Peyer's patch (tissue), 4 donors: ENCODE data around the gene MYO18B.

ENCODE experiments used
- POLR2A ChIP-seq, 2 donors: fragments of 450-650 bp; IDR thresholded peaks; one replicate each; pipeline ENCODE4 v1.5.1; 2017; ENCODE audit warnings: antibody characterized with exemption in 2 of 2, mild to moderate bottlenecking in 2 of 2, moderate library complexity in 2 of 2
- TF ChIP-seq, protein P1 (sequence below), 6 experiments: fragments of 450-650 bp in 4 of 6; fragments of 200-600 bp in 2 of 6; sonication (generic) in 1 of 6; IDR thresholded peaks; one replicate each; pipeline ENCODE4 v1.5.1; 2017 to 2019; ENCODE audit warnings: antibody characterized with exemption in 6 of 6, mild to moderate bottlenecking in 3 of 6, moderate library complexity in 1 of 6

DNA sequence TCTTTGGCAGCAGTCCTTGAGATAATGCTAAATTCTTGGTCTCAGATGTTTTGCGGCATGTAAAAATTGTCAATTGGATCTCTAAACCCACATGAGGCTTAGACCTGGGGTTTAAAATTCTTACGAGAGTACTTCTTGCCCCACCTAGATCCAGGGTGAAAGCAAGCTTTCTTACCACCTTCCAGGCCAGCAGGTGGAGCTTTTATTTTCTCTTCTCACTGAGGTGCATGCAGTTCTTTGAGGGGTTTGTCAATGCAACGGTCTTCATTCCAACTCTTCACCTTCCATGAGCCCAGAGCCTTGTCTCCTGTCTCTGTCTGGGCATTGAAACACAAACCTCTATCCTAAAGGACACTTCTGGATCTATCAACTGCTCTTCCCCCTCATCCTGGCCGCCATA, 154.1 kb downstream of the MYO18B start:
- TF ChIP-seq POLR2A (IDR thresholded peaks at IDR 0.05): no peak
- TF ChIP-seq, protein P1, sequence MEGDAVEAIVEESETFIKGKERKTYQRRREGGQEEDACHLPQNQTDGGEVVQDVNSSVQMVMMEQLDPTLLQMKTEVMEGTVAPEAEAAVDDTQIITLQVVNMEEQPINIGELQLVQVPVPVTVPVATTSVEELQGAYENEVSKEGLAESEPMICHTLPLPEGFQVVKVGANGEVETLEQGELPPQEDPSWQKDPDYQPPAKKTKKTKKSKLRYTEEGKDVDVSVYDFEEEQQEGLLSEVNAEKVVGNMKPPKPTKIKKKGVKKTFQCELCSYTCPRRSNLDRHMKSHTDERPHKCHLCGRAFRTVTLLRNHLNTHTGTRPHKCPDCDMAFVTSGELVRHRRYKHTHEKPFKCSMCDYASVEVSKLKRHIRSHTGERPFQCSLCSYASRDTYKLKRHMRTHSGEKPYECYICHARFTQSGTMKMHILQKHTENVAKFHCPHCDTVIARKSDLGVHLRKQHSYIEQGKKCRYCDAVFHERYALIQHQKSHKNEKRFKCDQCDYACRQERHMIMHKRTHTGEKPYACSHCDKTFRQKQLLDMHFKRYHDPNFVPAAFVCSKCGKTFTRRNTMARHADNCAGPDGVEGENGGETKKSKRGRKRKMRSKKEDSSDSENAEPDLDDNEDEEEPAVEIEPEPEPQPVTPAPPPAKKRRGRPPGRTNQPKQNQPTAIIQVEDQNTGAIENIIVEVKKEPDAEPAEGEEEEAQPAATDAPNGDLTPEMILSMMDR (IDR thresholded peaks at IDR 0.05): no peak
